Anterior cingulate cortex (tissue), 58 donors: ENCODE data around the gene LGALS16.
"Not testable (repeated sequence)": the region's sequence is repeated elsewhere in the genome, so short reads cannot be mapped to it uniquely, and the experiment has no call there.

Experiments
- DNase-seq, 58 donors: peaks; one replicate each; lab custom pipeline; 2025; lab: John Stamatoyannopoulos, UW

The LGALS16 gene

GRCh38 chr19:39655613-39656012 is at the start of gene LGALS16:
TSS of gene LGALS16 (plus strand) at chr19:39655913. CDS start at chr19:39655962, 49 bp downstream.
- DNase-seq, result no peak

- no peak for DNase-seq
Measured at GRCh38 chr19:39607021-39607420, 48.7 kb upstream of the LGALS16 start.

GRCh38 chr19:39607561-39607960 is 48.2 kb upstream of the LGALS16 start:
- DNase-seq, result no peak

DNA sequence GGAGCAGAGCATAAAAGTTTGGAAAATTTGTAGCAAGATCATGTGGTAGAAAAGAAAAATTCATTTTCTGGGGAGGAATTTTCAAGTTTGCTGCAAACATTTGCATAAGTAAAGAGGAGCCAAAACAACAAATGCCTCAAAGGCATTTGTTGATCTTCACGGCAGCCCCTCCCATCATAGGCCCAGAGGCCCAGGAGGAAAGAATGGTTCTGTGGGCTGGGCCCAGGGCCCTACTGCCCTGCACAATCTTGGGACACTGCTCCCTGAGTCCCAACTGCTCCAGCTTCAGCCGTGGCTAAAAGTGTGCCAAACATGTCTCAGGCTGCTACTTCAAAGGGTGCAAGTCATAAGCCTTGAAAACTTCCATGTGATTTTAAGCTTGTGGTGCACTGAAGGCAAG is 42.1 kb upstream of the LGALS16 start:
- no peak for DNase-seq

DNA sequence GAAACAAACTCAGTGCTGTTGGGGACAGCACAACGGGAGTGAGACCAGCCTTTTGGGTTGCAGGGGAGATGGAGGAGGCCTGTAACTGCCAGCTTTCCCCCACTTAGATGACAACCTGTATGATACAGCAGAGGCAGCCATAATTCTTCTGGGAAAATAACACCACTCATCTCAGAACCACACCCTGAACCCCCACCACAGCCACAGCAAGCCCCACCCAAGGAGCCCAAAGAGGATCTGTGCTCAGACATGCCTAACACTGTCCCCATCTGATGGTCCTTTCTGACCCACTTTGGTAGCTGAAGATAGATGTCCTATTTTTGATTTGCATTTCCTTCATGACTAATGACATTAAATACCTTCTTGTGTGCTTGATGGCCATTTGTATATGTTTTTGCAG is 38.0 kb upstream of the LGALS16 start:
- DNase-seq, result no peak

- DNase-seq, result no peak
Measured at GRCh38 chr19:39623946-39624345, 31.8 kb upstream of the LGALS16 start.

DNA sequence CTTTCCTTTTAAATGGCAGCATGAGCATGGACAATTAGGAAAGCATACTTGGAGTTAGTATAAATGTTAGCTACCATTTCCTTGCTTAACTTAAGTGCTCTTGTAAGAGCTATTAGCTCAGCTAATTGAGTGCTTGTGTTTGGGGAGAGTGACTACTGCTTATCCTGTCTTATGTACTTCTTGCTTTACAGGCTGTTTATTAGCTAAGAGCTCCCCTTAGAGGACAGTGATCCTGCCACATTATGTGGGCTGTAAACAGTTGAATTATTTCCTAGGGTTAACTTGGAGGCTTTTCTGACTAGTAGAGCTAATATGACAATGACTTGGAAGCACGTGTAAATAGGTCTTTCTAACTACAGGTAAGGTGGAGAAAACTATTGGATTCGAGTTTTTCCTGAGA is 28.1 kb upstream of the LGALS16 start:
- DNase-seq, result not testable (repeated sequence)

- no peak for DNase-seq
Measured at GRCh38 chr19:39631178-39631577, 24.5 kb upstream of the LGALS16 start.

- DNase-seq, result no peak
Measured at GRCh38 chr19:39631626-39632025, 24.1 kb upstream of the LGALS16 start.

DNA sequence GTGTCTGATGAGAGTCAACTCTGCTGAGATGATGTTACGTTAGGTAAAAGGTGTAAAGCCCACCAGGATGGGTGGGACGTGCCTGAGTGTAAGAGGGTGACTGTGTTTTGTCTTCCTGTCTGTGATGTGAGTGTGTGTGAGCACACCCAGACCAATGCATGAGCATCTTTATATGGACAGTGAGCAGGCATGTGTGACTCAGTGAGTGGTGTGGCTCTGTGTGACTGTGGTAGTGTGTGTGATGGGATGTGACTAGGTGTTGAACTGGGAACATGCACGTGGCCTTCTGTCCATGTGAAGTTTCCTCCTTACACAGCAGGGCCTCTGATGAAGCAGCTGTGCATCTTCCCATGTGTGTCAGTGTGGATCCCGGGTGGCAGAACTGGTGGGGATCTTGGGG is 17.8 kb upstream of the LGALS16 start:
- DNase-seq, result no peak

DNA sequence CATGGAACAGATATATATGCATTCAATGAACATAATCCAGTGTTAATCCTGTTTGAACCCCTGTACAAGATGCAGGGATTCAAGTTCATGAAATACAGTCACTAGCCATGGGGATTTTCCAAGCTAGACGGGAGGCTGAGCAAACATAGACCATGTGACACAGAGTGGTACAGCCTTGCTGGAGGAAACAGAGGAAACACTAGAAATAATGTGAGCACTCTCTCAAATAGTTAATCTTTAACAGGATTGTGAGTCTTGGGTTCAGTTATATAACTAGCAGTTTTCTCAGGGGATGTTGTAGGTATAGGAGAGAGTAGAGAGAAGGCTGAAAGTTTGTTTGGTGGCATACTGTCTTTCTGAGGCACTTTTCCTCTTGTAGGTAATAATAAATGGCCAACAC is 13.9 kb upstream of the LGALS16 start:
- no peak for DNase-seq

DNA sequence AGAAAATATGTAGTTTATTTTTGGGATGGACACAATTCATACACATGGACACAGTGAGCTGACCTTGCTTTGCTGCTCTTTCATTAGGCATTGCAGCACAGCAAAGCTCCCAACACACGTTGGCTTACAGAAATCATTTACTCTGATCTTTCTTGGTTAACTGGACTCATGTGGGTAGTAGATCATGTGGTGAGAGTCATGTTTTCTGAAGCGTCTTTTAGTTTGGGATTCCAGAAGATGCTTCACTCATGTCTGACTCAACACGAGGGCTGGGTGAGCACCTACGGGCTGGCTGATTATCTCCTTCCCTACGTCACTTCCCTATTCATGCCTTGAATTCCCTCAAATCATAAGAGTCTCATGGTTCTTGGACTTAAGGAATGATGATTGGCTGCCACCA is 12.1 kb upstream of the LGALS16 start:
- no peak for DNase-seq

GRCh38 chr19:39645800-39646411 is 9.8 kb upstream of the LGALS16 start:
- DNase-seq, result no peak

- DNase-seq, result no peak
Measured at GRCh38 chr19:39647918-39648317, 7.8 kb upstream of the LGALS16 start.

- DNase-seq, result no peak
Measured at GRCh38 chr19:39659791-39660190, 4.1 kb downstream of the LGALS16 start.

- no peak for DNase-seq
Measured at GRCh38 chr19:39660661-39661060, 4.9 kb downstream of the LGALS16 start.

DNA sequence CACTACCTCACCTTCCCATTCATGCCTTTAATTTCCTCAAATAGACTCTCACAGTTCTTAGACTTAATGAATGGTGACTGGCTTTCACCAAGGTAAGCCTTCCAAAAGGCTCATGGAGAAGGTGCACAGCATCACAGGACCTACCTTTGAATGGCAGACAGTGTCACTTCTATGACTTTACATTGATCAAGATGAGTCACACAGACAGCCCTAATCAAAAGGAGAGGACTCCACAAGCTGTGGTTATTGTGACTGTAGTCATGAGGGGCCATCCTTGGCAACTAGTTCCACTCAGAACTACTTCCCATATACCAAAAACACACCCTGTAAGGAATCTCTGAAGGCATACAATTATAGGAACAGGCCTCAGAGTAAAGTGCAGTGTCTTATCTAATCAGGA is 5.9 kb downstream of the LGALS16 start:
- no peak for DNase-seq

GRCh38 chr19:39669860-39670259 is 14.1 kb downstream of the LGALS16 start:
- DNase-seq, result not testable (repeated sequence)

DNA sequence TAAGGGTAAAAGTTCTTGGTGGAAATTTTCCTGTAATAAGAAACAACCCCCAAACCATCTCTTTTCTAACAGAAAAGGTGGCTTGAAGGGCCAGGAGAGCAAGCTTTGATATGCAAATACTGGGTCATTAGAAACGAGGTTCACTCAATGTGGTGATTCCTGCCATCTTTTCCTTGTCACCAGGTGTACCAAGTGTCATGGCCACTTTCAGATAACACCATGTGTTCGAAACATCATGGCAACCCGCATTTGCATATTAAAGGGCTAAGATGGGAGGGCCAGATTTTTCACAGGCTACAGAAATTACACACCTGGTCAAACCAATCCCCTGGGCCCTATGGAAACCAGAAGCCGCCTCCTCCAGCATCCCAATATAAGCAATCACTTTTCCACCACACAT is 15.3 kb downstream of the LGALS16 start:
- no peak for DNase-seq

- DNase-seq, result peak in 23 of 58 donors; percentile 0 to 51 (median 7)
Measured at GRCh38 chr19:39671739-39672363, 16.1 kb downstream of the LGALS16 start.

DNA sequence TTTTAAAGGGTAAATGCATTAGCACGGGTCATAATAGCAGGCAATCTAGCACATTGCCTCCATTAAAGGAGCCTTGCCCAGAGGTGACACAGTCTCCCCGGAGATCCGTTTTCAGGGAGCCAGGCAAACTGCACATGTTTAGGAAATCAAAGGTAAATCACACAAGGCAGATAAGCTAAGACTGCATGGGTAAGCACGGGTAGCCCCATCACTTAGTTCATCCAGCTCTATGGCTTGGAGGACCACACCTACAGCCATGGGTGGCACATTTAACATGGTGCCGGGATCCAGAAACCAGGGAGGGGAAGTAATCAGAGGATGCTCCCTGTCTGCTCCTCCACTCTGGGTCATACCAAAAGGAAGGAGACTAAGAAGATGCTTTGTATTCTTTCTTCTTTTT is 16.8 kb downstream of the LGALS16 start:
- no peak for DNase-seq

- DNase-seq, result not testable (repeated sequence)
Measured at GRCh38 chr19:39673862-39674261, 18.1 kb downstream of the LGALS16 start.

GRCh38 chr19:39676004-39676403 is 20.3 kb downstream of the LGALS16 start:
- no peak for DNase-seq
